Measurements from ENCODE around the gene CES2. TPM values are rescaled to one million over a fixed set of nuclear protein-coding genes. Genes with fewer than 3 reads are reported as not detected.

Gene CES2
- total and polyA plus RNA-seq, 2 of the 8 experiments (the other 6 are each of a cell fraction or from before 2014, with no cell fraction given) = 8.6 to 14.7 TPM

DNA sequence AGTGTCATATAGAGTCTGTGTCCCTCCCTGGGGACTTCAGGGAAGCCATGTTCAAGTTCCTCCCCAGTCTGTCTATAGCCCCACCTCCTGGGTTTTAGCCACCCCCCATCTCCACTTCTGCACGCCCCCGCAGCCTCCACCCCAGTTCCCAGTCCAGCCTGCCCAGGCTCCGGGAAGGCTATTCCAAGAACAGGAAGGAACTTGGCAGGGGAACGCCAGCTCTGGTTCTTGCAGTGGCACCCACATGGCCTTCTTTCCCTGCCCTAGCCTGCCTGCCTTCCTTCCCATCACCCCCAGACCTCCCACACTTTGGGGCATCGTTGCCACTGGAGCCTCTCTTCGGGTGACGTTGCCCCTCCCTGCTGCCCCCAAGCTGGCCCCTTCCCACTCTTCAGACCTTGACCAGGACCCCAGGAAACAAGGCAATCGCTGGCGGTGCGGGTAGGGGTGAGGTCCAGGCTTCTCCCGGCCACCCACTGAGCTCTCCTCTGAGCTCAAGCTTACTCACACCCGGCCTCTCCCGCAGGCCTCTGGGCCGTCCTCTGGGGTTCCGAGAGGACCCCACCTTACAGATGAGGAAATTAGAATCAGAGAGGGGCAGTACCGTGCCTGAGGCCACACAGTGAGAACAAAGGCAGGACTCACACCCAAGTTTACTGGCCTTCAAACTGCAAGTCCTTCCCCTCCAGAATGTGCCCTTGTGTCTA lies 43.8 kb downstream of the CES2 start (continued):
- TF ChIP-seq EP300 (IDR thresholded peaks at IDR 0.05; ENCODE audit: borderline replicate concordance in 1 of 2, low read depth in 2 of 2, low read length in 2 of 2) = no peak
- no peak for TF ChIP-seq YY1 (IDR thresholded peaks at IDR 0.05; ENCODE audit: low read depth, low read length)
- TF ChIP-seq RNF2 (IDR thresholded peaks at IDR 0.05; ENCODE audit: borderline replicate concordance, low read depth, low read length, missing control alignments, poor library complexity, severe bottlenecking) = no peak
- TF ChIP-seq CHD2 (IDR thresholded peaks at IDR 0.05; ENCODE audit: low read length) = no peak
- no peak for TF ChIP-seq JUN (IDR thresholded peaks at IDR 0.05; ENCODE audit: low read depth, low read length)

Measured in H1 (cell line).